GM12872 (cell line): ENCODE results near the gene TMTC1.
A peak's percentile ranks its signal among the peaks of the same experiment; 100 is the strongest.

Source experiments
- TF ChIP-seq, protein P1 (sequence below): IDR thresholded peaks from 3 replicates; pipeline ENCODE4 v1.5.1; 2011; ENCODE audit warnings: low read depth, mild to moderate bottlenecking, low read length, moderate library complexity; ENCODE audit not compliant: insufficient read depth

The TMTC1 gene

GRCh38 chr12:29556363-29556762 lies 227.4 kb downstream of the TMTC1 start:
- TF ChIP-seq, protein P1, sequence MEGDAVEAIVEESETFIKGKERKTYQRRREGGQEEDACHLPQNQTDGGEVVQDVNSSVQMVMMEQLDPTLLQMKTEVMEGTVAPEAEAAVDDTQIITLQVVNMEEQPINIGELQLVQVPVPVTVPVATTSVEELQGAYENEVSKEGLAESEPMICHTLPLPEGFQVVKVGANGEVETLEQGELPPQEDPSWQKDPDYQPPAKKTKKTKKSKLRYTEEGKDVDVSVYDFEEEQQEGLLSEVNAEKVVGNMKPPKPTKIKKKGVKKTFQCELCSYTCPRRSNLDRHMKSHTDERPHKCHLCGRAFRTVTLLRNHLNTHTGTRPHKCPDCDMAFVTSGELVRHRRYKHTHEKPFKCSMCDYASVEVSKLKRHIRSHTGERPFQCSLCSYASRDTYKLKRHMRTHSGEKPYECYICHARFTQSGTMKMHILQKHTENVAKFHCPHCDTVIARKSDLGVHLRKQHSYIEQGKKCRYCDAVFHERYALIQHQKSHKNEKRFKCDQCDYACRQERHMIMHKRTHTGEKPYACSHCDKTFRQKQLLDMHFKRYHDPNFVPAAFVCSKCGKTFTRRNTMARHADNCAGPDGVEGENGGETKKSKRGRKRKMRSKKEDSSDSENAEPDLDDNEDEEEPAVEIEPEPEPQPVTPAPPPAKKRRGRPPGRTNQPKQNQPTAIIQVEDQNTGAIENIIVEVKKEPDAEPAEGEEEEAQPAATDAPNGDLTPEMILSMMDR, result no peak

- TF ChIP-seq, protein P1, result no peak
Measured at GRCh38 chr12:29552994-29553748, 230.6 kb downstream of the TMTC1 start.

GRCh38 chr12:29552324-29552927 lies 231.3 kb downstream of the TMTC1 start:
- TF ChIP-seq, protein P1, result peak; percentile 80

- TF ChIP-seq, protein P1, result no peak
Measured at GRCh38 chr12:29551812-29552211, 231.9 kb downstream of the TMTC1 start.

- TF ChIP-seq, protein P1, result no peak
Measured at GRCh38 chr12:29547864-29548263, 235.9 kb downstream of the TMTC1 start.

- TF ChIP-seq, protein P1, result no peak
Measured at GRCh38 chr12:29547151-29547632, 236.6 kb downstream of the TMTC1 start.

GRCh38 chr12:29546000-29546399 lies 237.7 kb downstream of the TMTC1 start:
- TF ChIP-seq, protein P1, result no peak
